DMS114 treated with DMSO at 0.1 percent for 48 hours (cell line): ENCODE measurements around the gene MACROD1.

Source experiments
- DNase-seq: peaks from one replicate; lab custom pipeline; 2025; ENCODE audit not compliant: unreplicated experiment; lab: John Stamatoyannopoulos, UW

Gene MACROD1

GRCh38 chr11:64078905-64079304, 87.0 kb downstream of the MACROD1 start:
- DNase-seq, result no peak

- DNase-seq, result no peak
Observed at GRCh38 chr11:64078284-64078683, 87.6 kb downstream of the MACROD1 start.

GRCh38 chr11:64077607-64078006, 88.3 kb downstream of the MACROD1 start:
- no peak for DNase-seq

GRCh38 chr11:64076758-64077157, 89.2 kb downstream of the MACROD1 start:
- DNase-seq, result no peak

- no peak for DNase-seq
Observed at GRCh38 chr11:64074239-64074638, 91.7 kb downstream of the MACROD1 start.

GRCh38 chr11:64073542-64073941, 92.4 kb downstream of the MACROD1 start:
- DNase-seq, result no peak

- DNase-seq, result no peak
Observed at GRCh38 chr11:64072871-64073270, 93.0 kb downstream of the MACROD1 start.

- DNase-seq, result no peak
Observed at GRCh38 chr11:64072403-64072802, 93.5 kb downstream of the MACROD1 start.

GRCh38 chr11:64071849-64072248, 94.1 kb downstream of the MACROD1 start:
- DNase-seq, result no peak

- no peak for DNase-seq
Observed at GRCh38 chr11:64070314-64070681, 95.6 kb downstream of the MACROD1 start.

- no peak for DNase-seq
Observed at GRCh38 chr11:64069401-64070313, 96.3 kb downstream of the MACROD1 start.

GRCh38 chr11:64068705-64069400, 97.1 kb downstream of the MACROD1 start:
- DNase-seq, result no peak

GRCh38 chr11:64067230-64067993, 98.5 kb downstream of the MACROD1 start:
- DNase-seq, result no peak

- DNase-seq, result no peak
Observed at GRCh38 chr11:64065712-64066111, 100.2 kb downstream of the MACROD1 start.

- no peak for DNase-seq
Observed at GRCh38 chr11:64065141-64065465, 100.8 kb downstream of the MACROD1 start.

- DNase-seq, result no peak
Observed at GRCh38 chr11:64064374-64065140, 101.4 kb downstream of the MACROD1 start.

GRCh38 chr11:64063777-64064176, 102.1 kb downstream of the MACROD1 start:
- DNase-seq, result no peak

GRCh38 chr11:64062185-64063039, 103.5 kb downstream of the MACROD1 start:
- DNase-seq, result no peak

- DNase-seq, result peak; percentile 25
Observed at GRCh38 chr11:64060861-64061444, 105.0 kb downstream of the MACROD1 start.
